Endothelial cell of umbilical vein (primary cell): ENCODE results near the gene SNAI3. TPM values are rescaled to one million over a fixed set of nuclear protein-coding genes. Genes with fewer than 3 reads are reported as not detected.

Experiments
- BruUV-seq: library from RNA; stranded (reverse); fragments of 400-500 nt; replicated peaks from 2 replicates; lab custom pipeline; 2021; lab: Mats Ljungman, UMichigan
- CTCF ChIA-PET: fragments of 300-600, 350-600 bp; sonication (Branson Sonifier 250); formaldehyde crosslinking; loops from one replicate; lab custom pipeline; 2021; ENCODE audit warnings: antibody characterized with exemption, inconsistent platforms; lab: Charles Lee
- POLR2A ChIA-PET: fragments of 300-600, 350-600 bp; sonication (Branson Sonifier 250); formaldehyde crosslinking; loops from one replicate; lab custom pipeline; 2021; ENCODE audit warnings: antibody characterized with exemption, inconsistent platforms; lab: Charles Lee
- DNase-seq: peaks from one replicate; pipeline ENCODE4 v3.0.0-alpha.2; 2011; ENCODE audit warnings: low read depth, low spot score
- FAIRE-seq: peaks from 2 replicates; lab custom pipeline; 2011; peaks lifted over from hg19 to GRCh38; lab: Jason Lieb, UNC
- H2AFZ ChIP-seq: 2 replicates; pipeline ENCODE4 v1.6.0; 2012; ENCODE audit warnings: low read depth, low read length, control low read depth, inconsistent platforms
- H3K27ac ChIP-seq: 2 replicates; pipeline ENCODE4 v1.5.1; 2011; ENCODE audit warnings: low read depth, mild to moderate bottlenecking, control low read depth, low read length, moderate library complexity; ENCODE audit not compliant: insufficient read depth
- H3K27me3 ChIP-seq, 2 experiments: 2 replicates each; pipeline versions ENCODE4 v1.6.0 to v1.6.1; 2011; ENCODE audit warnings: low read length in 2 of 2, mixed read lengths in 1 of 2; ENCODE audit not compliant: control insufficient read depth in 2 of 2, insufficient read depth in 2 of 2
- H3K36me3 ChIP-seq, 2 experiments: 2 replicates in 1 of 2; 3 replicates in 1 of 2; pipeline ENCODE4 v1.5.1; 2011; ENCODE audit warnings: low read length in 2 of 2, mild to moderate bottlenecking in 1 of 2, moderate library complexity in 1 of 2; ENCODE audit not compliant: control insufficient read depth in 2 of 2, insufficient read depth in 2 of 2; ENCODE audit errors: extremely low read depth in 1 of 2
- H3K4me1 ChIP-seq: 3 replicates; pipeline ENCODE4 v1.5.1; 2011; ENCODE audit warnings: mild to moderate bottlenecking, low read length; ENCODE audit not compliant: control insufficient read depth, insufficient read depth; ENCODE audit errors: extremely low read depth
- H3K4me2 ChIP-seq: 2 replicates; pipeline ENCODE4 v1.6.1; 2011; ENCODE audit warnings: low read length, control low read depth, mixed read lengths; ENCODE audit not compliant: insufficient read depth
- H3K4me3 ChIP-seq, 3 experiments: fragments of 200-600 bp in 1 of 3; sonication (generic), shearing (Covaris generic) in 1 of 3; replicated peaks in 1 of 3; 2 replicates each; pipeline ENCODE4 v1.5.1; 2011 to 2016; ENCODE audit warnings: control low read depth in 3 of 3, low read length in 3 of 3, mild to moderate bottlenecking in 2 of 3, inconsistent platforms in 1 of 3, low read depth in 1 of 3, moderate library complexity in 1 of 3; ENCODE audit not compliant: insufficient read depth in 1 of 3
- H3K79me2 ChIP-seq: 2 replicates; pipeline ENCODE4 v1.6.0; 2012; ENCODE audit warnings: low read length, inconsistent platforms; ENCODE audit not compliant: control insufficient read depth, insufficient read depth
- H3K9ac ChIP-seq: replicated peaks from 2 replicates; pipeline ENCODE3; 2011; ENCODE audit warnings: low read length, control low read depth; ENCODE audit not compliant: insufficient read depth; ENCODE audit errors: extremely low read depth
- H3K9me1 ChIP-seq: replicated peaks from 3 replicates; pipeline ENCODE4 v1.6.0; 2011; ENCODE audit warnings: mild to moderate bottlenecking, low read length; ENCODE audit not compliant: control insufficient read depth, insufficient read depth; ENCODE audit errors: extremely low read depth
- H3K9me3 ChIP-seq: replicated peaks from 2 replicates; pipeline ENCODE4 v1.5.1; 2012; ENCODE audit warnings: low read length, inconsistent platforms; ENCODE audit not compliant: control insufficient read depth, insufficient read depth
- H4K20me1 ChIP-seq: replicated peaks from 2 replicates; pipeline ENCODE3; 2011; ENCODE audit warnings: mild to moderate bottlenecking, low read length; ENCODE audit not compliant: control insufficient read depth, insufficient read depth; ENCODE audit errors: extremely low read depth
- EZH2 ChIP-seq: IDR thresholded peaks from 2 replicates; pipeline ENCODE4 v1.6.1; 2012; ENCODE audit warnings: borderline replicate concordance, low read depth, mild to moderate bottlenecking, moderate library complexity, low read length, inconsistent platforms; ENCODE audit not compliant: severe bottlenecking
- GATA2 ChIP-seq: IDR thresholded peaks from 2 replicates; pipeline ENCODE4 v1.7.0; 2011; ENCODE audit warnings: low read depth, mild to moderate bottlenecking, moderate library complexity, mixed read lengths, low read length; ENCODE audit not compliant: insufficient read length, insufficient read depth
- JUN ChIP-seq: IDR thresholded peaks from 2 replicates; pipeline ENCODE4 v1.6.1; 2011; ENCODE audit warnings: borderline replicate concordance, low read depth; ENCODE audit not compliant: insufficient read length, insufficient read depth
- MYC ChIP-seq: IDR thresholded peaks from one replicate; pipeline ENCODE4 v1.6.1; 2011; ENCODE audit warnings: mild to moderate bottlenecking, low read depth, low read length
- POLR2A ChIP-seq: IDR thresholded peaks from 2 replicates; pipeline ENCODE4 v1.6.1; 2012; ENCODE audit warnings: low read depth, mild to moderate bottlenecking, control low read depth, low read length
- POLR2AphosphoS5 ChIP-seq: IDR thresholded peaks from 2 replicates; pipeline ENCODE4 v1.6.1; 2012; ENCODE audit warnings: low read depth, mild to moderate bottlenecking, control low read depth, low read length, moderate library complexity; ENCODE audit not compliant: insufficient read depth
- dilution Hi-C: fragments of 300-500 bp; cut with MboI; formaldehyde crosslinking; loops from one replicate; pipeline ENCODE4 v1.15.0; 2019; ENCODE audit warnings: low sequenced_read_pairs; ENCODE audit not compliant: extremely low pct_ligation_motif_present
- intact Hi-C: fragments of 100-400 bp; cut with micrococcal nuclease; formaldehyde crosslinking; loops from one replicate; pipeline ENCODE4 v1.10.0; 2022
- polyA plus RNA-seq, 4 experiments: library from polyadenylated mRNA; depleted of rRNA in 3 of 4; stranded (reverse) in 3 of 4; unstranded in 1 of 4; fragments of >200 nt; gene quantifications; 2 replicates each; pipeline versions ENCODE4 v1.2.1 to v1.2.3, GENCODE V29; 2011 to 2012; ENCODE audit warnings: missing spikeins in 1 of 4
- total RNA-seq: library from RNA; stranded (reverse); gene quantifications from 2 replicates; pipeline ENCODE4 v1.2.3, GENCODE V29; 2021
- TF ChIP-seq, protein P1 (sequence below), 2 donors: IDR thresholded peaks; 1 replicate in 1 of 2; 2 replicates in 1 of 2; pipeline ENCODE4 v1.5.1; 2011; ENCODE audit warnings: low read length in 2 of 2, mild to moderate bottlenecking in 2 of 2, moderate library complexity in 2 of 2, control low read depth in 1 of 2, inconsistent platforms in 1 of 2, low read depth in 1 of 2; ENCODE audit not compliant: insufficient read depth in 1 of 2; ENCODE audit errors: extremely low read depth in 1 of 2

The SNAI3 gene
- total and polyA plus RNA-seq, 2 donors (not counting 3 experiments of a cell fraction or from before 2014, with no cell fraction given), result 0.30 to 0.31 TPM

DNA sequence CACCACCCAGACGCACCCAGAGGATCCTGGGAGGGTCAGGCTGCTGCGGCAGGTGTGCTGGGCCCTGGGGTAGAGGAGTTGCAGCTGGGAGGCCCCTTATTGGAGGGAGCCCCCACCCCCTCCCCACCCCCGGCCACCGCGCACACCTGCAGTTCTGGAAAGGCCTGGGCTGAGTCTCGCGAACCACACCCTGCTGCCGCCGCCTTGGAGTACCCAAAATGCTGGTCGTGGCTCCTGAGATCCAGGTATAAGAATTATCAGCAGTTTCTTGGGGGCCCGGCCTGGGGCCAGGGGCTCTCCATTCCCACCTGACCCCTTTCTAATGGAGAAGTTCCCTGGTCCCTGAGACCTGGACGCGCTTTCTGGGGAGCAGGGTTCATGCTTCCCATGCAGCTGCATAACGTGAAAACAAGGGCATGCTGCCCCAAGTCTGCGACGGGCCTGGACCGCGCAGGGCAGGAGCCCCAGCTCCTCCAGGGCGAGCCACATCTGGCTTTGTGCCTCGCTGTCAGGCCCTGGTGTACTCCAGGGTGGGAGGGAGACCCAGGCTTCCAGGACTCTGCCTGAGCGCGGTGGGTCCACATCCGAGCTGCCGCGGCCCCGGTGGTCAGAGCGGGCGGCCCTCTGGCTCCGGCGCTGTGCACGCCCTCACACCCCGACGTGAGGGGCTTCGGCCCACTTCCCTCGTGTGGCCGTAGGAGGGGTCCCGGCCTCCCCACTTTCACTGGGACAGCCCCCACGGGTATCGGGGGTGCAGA is 7.3 kb upstream of the SNAI3 start:
- Histone ChIP-seq H3K79me2 (no peaks in the 10 kb centered on the region), H3K27ac (no peak overlapping the region), H3K4me2 (no peak overlapping the region), H3K4me1 (no peaks in the 10 kb centered on the region), H4K20me1 (no peaks in the 10 kb centered on the region), H3K36me3 (peaks cover 4 to 11% of the 10 kb centered on the region in 2 experiments), H3K27me3 (no peaks in the 10 kb centered on the region), H3K9me1 (no peaks in the 10 kb centered on the region), H3K9me3 (no peaks in the 10 kb centered on the region), H3K9ac (no peak overlapping the region), H2AFZ (no peak overlapping the region), H3K4me3 (no peak overlapping the region)
- FAIRE-seq (no peak), DNase-seq (no peak)
- ChIA-PET POLR2A (no interaction called here), CTCF (no interaction called here)
- no TSS peak for BruUV-seq
- TF ChIP-seq POLR2A (no peak), POLR2AphosphoS5 (no peak), JUN (no peak), MYC (no peak), GATA2 (no peak), EZH2 (no peak)
- TF ChIP-seq, protein P1, sequence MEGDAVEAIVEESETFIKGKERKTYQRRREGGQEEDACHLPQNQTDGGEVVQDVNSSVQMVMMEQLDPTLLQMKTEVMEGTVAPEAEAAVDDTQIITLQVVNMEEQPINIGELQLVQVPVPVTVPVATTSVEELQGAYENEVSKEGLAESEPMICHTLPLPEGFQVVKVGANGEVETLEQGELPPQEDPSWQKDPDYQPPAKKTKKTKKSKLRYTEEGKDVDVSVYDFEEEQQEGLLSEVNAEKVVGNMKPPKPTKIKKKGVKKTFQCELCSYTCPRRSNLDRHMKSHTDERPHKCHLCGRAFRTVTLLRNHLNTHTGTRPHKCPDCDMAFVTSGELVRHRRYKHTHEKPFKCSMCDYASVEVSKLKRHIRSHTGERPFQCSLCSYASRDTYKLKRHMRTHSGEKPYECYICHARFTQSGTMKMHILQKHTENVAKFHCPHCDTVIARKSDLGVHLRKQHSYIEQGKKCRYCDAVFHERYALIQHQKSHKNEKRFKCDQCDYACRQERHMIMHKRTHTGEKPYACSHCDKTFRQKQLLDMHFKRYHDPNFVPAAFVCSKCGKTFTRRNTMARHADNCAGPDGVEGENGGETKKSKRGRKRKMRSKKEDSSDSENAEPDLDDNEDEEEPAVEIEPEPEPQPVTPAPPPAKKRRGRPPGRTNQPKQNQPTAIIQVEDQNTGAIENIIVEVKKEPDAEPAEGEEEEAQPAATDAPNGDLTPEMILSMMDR (IDR thresholded peaks at IDR 0.05; ENCODE audit: extremely low read depth in 1 of 2, insufficient read depth in 1 of 2, low read depth in 1 of 2, low read length in 2 of 2), result no peak
- intact Hi-C loops (no loop called here), dilution Hi-C loops (no loop called here)
